Activated effector memory CD4-positive, alpha-beta T cell treated with anti-CD3 and anti-CD28 coated beads, Interleukin-2, amount 50 U/mL, for 16 hours (primary cell): ENCODE data around the gene GPR4.

Experiments used
- DNase-seq: peaks from one replicate; pipeline ENCODE4 v3.0.0-alpha.2; 2020

Gene GPR4

DNA sequence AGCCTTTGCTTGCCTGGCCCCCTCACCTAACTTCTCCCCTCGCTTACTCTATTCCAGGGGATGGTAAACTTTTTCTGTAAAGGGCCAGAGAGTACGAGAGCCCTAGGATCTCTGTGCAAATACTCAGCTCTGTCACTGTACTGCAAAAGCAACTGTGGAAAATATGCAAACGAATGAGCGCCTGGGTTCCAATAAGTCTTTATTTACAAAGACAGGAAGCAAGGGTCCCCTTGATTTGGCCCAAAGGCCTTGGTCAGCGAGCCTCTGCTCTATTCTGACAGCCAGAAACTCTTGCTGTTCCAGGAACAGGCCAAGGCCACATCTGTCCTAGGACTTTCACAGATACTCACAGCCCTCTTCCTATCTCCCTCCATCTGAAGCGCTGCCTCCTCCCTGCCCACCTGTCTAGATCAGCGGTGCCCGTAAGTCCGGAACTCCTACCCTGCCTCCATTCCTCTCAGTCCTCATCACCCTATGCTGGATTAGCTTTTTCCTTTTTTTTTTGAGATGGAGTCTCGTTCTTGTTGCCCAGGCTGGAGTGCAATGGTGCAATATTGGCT lies 54.7 kb downstream of the GPR4 start:
- DNase-seq, result no peak

DNA sequence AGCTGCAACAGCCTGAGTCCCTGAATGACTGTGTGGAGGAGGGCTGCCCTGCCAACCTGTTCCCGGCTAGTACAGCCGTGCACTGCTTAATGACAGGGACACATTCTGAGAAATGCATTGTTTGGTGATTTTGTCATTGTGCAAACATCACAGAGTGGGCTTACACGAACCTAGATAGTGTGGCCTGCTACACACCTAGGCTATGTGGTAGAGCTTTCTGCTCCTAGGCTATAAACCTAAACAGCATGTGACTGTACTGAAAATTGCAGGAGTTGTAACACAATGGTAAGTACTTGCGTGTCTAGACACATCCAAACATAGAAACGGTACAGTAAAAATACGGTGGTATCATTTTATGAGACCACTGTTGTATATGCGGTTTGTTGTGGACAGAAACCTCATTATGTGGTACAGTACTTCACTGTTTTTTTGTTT lies 59.8 kb downstream of the GPR4 start:
- DNase-seq, result no peak
